ENCODE measurements around the gene LTBP1.

LTBP1 gene

DNA sequence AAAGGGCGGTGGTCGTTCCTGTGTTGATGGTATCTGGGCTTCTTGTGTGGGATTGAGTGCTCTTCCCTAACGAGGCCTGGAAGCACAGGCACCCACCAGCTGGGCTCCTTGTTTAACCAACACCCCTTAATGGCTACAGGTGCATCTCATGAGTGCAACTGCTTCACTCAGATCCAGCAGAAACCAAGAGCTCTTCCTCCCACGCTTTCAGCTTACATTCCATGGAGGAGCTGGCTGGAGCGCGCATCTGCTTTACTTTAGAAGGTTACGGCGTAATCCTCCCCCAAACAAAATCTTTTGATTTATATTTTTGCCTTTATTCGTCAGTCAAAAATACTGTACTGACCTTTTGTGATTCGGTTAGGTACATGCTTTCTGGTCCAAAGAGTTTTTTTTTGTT is 174.7 kb downstream of the LTBP1 start:
- DNase-seq = no peak

DNA sequence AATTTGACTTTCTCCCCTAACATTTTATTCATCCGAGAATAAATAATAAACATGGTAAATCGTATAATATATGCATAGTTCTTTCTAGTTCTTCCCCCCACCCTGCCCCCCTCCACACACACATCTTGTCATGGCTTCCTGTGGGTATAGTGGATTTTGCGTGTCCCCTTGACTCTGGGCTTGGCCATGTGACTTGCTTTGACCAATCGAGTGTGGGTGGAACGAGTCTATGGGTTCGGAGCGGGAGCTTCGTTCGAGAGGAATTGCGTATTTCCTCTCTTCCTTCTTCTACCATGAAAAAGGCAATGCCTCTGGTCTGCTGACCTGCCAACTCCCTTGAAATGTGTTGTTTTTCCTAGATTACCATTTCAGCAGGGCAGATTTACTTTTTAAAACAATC is 175.2 kb downstream of the LTBP1 start:
- DNase-seq = no peak

DNA sequence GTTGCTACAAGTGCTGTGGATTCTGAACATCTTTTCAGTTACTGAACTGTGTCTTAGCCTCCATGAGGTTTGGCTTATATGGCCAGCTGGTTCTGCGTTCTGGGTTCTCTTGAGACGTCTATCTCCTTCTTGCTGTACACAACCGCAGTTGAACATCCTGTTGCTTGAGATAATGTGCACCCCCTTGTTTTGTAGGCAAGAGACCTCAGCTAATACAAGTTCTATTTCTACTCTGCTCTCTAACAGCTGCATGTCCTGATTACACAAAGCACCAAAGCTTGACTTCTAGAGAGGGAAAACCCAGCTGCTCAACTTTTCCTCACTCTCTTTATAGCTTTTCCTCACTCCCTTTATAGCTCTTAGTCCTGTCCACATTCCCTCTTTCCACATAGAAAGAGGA is 176.0 kb downstream of the LTBP1 start:
- no peak for DNase-seq

DNA sequence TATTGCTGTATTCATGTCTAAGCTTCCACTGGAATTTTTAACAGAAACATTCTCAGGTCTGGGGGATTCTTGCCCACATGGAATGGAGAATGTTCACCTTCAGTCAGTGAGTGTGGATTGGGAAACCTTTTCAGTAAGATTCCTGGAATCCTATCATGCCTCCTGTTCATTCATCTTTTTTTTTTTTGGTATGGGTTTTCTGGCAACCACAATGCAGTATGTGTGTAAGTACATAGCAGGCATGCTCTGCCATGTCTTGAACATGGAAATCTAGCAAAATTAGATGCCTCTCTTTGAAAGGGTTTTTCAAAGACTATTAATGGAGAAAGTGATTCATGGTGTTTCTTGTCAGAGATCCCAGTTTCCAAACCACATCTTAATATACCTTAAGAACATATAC is 176.5 kb downstream of the LTBP1 start:
- DNase-seq = no peak

DNA sequence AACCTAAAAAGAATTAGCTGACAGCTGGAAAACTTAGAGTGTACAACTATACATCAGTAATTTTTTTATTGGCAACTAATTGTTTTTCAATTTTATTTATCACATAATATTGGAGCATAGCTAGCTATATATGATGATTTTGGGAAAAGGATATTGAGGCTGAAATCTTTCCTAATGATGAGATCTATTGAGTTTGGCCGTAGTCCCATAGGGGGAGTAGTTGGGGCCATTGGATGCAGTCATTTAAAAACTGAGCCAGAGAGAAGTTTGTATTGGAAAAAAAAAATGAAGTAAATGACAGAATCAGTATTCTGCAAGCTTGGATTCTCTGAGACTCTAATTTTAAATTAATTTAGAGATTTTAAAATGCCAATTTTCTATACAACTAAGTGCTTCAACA is 179.8 kb downstream of the LTBP1 start:
- DNase-seq = no peak

DNA sequence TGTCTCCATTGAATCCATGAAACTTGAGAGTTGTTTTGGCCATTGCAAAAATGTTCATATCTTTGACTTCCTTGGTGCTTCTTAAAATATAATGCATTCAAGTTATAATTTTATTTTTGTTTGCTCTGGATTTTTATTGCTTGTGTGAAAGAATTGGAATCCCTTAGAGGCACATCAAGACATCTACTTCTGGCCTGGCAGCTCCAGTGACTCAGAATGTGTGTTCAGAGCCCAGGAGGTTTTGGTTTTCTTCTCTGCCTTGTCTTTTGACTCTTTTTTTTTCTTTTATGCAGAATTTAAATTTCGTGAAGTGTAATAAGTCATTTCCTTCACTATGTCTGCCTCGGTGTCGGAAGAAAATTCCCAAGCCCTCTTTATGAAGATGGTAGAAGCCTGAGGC is 180.2 kb downstream of the LTBP1 start:
- no peak for DNase-seq

DNA sequence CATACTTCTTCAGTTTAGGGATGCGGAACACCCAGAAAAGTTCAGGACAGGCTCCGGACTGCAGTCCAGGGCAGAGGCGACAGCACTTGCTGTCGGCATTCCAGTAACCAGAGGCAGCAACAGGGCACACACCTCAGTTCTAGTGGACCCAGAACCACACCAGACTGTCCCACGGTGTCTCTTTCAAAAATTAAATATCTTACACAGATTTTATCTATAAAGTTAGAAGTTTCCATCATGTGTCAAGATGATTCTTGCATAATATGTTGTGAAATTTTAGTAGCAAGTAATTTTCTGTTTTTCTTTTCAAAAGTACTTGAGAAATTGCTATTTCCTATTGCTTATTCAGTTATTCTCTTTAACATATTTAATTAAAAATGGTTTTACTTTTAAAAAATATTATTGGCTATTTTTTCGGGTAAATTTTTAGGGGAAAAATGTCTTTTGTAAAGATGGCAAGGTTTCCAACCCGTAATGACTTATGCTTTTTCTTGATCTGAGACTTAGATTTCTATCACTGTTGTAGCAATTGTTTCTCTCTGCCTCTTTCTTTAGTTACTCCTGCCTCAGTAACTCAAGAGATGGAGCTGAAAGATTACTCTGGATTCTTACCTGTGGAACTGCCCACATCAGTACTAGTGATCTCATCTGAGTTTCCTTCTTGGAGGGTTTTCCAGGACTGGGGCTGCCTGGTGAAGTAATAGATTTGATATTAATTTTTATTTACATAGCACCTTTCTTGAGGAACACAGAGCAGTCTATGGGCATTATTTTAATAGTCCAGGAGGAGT is 182.7 kb downstream of the LTBP1 start:
- DNase-seq = no peak

DNA sequence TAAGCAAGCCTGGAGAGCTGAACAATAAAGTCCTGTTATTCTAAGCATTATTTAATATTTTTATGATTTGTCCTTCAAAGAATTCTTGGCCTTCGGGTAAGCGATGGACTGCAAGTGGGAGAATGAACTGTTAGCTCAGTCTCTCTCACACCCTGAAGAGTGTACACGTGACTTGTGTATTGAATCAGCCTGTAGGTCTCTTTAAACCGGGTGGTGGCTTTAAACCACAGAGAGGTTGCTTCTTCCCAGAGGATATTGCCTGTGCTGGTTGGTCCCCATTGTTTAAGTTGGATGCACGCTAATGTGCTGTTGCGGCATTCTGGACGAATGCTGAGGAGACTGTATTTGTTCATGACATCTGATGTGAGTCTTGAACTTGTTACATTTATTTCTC is 183.3 kb downstream of the LTBP1 start:
- no peak for DNase-seq

DNA sequence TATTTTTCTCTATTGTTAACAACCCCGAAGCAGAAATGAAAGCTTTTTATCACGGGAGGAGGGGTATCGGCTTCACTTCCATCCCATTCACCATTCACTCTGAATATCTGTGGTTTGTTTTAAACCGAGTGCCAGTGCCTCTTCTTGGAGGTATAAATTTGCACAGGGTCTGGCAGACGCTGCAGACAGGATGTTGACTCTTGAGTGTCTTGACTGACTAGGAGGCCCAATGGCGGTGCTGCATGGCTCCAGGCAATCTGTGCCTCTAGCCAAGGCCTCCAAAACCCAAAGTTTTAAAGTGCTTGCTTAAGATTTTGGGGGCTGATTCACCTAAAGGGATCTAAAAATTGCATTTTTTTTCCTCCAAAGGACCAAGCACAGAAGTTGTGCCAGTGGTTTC is 183.8 kb downstream of the LTBP1 start:
- DNase-seq = no peak

DNA sequence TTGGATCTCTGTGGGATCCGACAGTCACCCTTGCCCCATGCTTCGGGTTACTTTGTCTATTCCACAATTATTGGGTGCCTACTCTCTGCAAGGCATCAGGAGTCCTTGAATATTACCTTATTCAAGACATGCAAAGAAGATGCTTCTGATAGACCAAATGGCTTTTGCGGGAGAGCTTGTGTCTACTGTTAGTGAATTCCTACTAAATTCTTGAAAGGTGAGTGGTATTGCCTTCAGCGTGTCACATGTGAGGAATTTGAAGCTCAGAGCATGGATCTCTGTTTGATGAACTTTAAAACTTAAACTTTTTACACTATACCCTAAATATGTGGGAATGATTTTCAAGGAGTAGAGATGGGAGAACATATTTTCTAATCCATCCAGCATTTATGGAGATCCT is 184.4 kb downstream of the LTBP1 start:
- DNase-seq = no peak

DNA sequence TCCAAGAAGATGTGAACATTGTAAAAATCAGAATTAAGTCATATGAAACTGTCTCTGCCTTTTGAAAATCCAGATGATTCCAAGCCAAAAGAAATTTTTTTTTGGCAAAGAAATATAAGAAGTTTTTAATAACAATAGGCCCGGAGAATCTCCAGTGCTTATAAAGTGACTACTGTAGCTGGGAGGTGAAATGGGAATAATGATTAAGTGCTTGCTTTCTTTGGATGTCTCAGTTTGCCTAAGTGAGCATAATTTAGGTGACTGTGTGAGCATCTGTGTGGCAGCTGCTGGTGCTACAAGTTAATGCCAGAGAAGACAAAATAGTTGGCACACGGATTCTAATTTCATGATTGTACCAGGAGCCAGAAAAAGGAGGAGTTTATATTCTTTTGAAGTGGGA is 185.0 kb downstream of the LTBP1 start:
- DNase-seq = no peak

DNA sequence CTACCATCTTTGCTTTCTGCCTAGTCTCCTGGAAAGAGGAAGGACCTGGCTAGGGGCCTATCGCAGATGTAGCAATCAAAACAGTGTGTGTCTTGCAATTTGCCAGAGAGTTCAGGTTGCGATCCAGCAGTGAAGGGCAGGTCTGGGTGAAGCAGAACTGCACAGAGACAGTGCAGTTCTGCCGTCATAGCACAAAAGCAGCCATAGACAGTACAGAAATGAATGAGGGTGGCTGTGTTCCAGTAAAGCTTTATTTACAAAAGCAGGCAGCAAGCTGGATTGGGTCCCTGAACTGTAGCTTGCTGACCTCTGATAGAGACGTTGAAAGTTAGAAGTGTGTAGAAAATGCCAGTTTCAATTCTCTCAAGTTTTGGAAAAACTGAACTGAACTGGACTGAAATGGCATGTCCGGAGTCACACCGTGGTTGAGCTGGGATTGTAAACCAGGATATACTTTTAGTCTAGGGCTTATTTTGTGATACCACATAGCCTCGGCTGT is 186.8 kb downstream of the LTBP1 start:
- no peak for DNase-seq

DNA sequence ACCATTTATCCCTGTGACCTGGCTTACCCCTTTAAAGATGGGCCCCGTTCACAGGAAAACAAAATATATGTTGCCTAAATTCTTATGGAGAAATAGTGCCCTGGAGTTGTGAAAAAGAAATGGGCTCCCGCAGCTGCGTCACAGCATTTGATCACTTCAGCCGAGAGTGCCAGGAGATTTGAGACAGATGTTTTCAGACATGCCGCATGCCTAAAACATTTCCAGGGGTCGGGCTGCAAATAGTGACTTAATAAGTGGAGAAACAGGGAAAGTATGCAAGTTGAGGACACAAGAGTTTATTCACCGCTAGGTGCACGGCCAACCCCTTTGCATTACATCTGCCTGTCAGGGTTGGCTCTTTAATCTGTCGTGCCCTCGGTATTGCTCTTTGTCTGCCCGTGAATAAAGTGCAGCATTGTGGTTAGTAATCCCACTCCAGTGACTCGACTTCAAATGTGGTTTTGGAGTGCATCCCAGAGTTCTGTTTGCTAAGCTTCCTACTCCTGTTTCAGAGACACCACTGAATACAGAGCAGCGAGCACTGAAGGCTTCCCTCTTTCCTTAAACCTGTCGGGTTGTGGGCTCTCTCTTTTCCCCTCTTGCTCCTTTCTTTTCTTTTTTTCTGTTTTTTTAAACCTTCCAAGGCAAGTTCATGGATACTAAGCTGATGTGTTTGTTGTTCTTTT is 187.5 kb downstream of the LTBP1 start:
- no peak for DNase-seq

DNA sequence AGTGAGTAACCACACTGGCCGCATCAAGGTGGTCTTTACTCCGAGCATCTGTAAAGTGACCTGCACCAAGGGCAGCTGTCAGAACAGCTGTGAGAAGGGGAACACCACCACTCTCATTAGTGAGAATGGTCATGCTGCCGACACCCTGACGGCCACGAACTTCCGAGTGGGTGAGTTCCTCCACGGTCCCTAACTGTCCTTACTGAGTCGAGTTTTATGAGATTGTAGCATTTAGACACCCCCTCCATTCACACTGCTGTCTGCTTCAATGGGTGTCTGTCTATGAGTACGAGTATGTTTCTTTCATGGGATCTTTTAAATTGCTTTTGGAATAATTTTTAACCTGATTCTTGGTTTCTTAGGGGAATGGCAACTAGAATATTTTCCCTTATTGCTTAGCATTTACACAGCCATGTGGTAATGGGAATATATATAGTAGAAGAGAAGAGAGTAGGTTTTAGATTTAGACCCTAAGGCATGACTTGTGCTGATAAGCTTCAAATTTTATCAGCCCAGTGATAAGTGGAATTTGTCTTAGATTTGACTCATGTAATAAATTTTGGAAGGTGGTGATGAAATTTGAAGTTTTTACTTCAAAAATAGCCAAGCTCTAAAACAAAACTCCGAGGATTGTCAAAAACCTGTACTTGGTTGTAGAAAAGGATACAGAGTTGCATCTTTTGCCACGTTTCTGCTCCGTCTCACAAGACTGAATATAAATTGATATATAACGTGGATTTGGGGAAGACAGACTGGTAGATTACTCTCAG is 188.2 kb downstream of the LTBP1 start:
- no peak for DNase-seq

DNA sequence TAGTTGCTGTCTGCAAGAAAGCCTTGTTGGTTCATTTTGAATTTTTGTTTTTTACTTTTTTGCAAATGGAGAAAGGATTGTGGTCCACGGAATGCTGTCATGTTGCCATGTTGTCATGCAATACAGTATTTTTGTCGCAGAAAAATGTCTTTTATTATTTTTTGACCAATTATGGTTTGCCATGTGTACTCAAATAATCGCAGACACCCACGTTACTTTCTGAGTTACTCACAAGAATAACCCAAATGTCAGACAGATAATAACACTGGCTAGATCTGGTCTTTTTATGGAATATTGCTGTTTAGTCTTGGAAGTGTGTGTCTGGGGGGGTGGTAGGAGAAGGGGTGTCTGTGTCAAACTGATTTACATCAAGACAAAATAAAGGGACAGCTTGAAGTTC is 188.9 kb downstream of the LTBP1 start:
- DNase-seq = no peak

DNA sequence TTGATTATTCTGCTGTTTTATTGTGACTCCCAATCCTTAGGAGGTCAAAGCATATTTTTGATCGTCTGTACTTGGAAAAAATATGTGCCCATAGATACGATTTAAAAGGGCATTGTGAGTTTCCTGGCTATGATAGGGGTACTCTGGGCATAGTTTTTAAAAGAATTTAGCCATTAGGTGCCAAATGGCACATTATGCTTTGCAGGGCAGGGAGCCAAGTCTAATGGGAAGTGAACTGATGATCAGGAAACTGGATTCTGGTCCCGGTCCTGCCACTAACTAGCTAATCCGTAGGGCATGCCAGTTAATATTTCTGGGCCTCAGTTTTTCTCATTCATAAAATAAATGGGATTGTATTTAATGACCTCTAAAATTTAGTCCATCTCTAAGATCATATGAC is 189.3 kb downstream of the LTBP1 start:
- no peak for DNase-seq

DNA sequence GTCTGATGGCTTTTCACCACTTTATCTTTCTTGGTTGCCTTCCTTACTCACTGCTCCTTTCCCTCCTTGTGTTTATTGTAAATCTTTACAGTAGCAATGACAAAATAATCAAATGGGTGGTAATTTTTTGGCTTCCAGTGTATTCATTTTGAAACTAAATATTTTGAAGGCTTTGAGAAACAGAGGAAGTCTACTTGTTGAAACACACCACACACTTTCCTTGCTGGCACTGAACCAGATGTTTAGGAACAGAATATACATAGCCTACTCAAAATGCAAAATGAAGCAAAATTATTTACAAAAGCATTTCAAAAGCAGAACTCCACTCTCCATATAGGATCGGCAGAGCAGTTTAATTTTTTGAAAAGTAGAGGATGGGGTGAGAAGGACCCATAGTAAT is 189.8 kb downstream of the LTBP1 start:
- DNase-seq = no peak

DNA sequence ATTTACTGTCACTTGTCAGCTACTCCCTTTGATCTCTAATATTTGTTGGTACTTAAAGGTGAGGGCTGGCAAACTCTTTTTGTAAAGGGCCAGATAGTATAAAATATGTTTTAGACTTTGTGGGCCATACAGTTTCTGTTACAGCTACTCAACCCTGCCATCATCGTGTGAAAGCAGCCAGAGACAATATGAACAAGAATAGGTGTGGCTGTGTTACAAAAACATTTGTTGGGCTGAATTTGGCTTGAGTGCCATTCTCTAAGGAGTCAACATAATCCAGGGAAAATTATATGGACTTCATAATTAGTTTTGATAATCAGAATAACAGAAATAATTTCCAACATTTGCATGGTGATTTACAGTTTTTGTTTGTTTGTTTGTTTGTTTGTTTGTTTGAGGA is 190.6 kb downstream of the LTBP1 start:
- DNase-seq = no peak

DNA sequence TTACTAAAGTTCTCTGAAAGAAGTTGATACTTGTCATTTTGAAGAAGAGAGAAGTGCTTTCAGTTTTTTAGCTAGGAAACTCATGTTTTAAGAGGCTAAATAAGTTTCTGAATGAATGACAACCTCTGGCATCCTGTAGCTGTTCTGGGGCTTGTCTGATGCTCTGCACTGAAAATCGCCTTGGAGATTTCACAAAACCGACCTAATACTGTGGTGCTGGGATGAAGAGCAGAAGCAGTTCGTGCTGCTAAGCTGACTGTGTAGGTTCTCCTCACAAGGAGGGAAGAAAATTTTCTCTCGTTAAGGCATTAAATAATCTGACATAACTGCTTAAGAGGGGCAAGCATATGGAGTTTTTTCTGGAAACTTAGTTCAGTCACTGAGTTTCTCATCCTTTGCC is 193.2 kb downstream of the LTBP1 start:
- no peak for DNase-seq

DNA sequence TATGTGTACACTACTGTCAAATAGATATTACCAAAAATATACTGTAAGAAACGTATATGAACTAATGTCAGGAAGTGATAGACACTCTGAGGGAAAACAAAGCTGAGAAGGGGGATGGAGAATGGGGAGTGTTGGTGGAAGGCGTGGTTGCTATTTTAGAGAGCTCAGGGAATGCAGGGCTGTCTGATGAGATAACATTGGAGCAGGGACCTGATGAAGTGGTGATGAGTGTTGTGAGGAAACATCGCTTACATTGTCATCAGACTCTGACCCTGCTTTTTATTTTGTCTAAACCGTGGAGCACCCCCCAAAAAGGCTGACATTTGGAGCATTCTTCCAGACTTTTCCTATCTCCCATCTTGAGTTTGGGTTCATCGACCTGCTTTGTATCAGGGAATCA is 194.7 kb downstream of the LTBP1 start:
- DNase-seq = no peak

DNA sequence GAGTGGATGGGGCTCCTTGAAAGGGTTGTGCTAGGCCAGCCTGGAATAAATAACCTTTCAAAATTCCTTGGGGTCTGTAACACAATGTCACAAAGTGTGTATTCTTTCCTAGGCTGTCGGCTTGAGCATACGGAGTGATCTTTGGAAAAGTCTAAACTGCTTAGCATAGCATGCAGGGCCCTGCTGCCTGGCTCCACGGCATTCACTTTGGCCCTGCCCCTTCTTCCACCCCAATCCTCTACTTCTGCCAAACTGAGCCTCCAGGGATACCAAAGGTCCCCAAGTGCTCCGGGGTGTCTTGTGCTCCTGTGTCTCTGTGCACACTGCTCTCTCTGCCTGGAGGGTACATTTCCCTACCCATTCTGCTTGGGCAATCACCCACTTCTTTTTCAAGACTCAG is 196.1 kb downstream of the LTBP1 start:
- DNase-seq = no peak

DNA sequence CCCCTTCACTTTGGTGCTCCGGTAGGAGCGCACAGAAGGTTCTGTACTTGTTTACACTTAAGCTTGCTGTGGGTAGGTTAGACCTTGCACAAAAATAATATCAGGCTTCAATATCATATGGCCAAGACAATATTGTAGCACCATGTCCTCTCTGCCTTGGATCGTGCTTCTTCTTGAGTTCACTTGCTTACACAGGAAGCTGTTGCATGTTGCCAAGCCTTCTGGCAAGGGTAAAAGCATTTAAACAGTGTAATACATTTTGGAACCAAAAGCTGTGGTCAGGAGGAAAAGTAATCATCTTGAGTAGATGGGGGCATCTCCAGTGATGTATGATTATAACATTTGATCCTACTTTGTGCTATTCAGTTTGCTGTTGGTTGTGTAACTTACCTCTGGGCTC is 197.5 kb downstream of the LTBP1 start:
- DNase-seq = no peak

DNA sequence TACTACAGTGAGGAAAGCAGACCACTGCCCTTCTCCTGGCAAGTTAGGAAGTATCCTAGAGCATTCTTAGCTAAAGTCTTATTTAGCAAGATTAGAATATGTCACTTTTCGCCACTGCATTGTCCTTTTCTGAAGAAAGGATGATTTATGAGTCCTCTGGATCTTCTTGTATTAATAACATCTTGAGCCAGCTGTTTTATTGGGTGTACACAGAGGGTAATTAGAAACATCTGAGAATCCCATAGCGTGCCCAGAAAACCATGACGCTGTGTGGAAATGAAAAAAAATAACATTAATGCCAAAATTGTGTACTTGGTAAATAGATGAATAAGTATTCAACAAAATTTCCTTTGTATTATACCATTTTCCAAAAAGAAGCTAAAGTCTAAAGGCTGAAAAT is 198.7 kb downstream of the LTBP1 start:
- no peak for DNase-seq

DNA sequence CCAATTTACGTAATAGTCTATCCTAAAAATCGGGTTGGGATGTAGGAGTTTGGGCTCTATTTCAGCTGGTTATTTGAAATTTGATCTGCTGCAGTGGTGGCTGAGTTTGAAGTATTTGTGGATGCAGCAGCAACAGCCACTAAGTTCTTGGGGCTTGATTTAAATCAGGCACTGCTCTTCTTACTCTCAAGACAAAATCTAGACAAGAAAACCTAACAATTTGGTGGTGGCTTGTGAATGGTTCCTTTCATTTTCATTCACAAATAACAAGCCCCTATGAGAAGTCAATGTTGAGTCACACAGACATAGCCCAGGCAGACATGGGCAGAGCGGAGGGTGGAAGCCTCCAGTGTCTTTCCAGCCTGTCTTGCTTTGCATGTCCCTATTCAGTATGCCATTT is 199.3 kb downstream of the LTBP1 start:
- no peak for DNase-seq
